Dedifferentiated amniotic fluid mesenchymal stem cell (primary cell): Measurements from ENCODE around the gene BCO1.
"Not testable (repeated sequence)": the region's sequence is repeated elsewhere in the genome, so short reads cannot be mapped to it uniquely, and the experiment has no call there.

ENCODE experiments used
- DNase-seq: peaks from one replicate; pipeline ENCODE4 v3.0.0-alpha.2; 2016; ENCODE audit errors: extremely low spot score

The BCO1 gene

GRCh38 chr16:81238296-81239011, at the start of gene BCO1:
Gene BCO1, plus strand, starts transcription at chr16:81238689. Its CDS starts 220 bp downstream, at chr16:81238909.
- DNase-seq = peak; percentile 71

- no peak for DNase-seq
These were observed 49.3 kb upstream of the BCO1 start for GRCh38 chr16:81189100-81189664.

GRCh38 chr16:81190667-81191066, 47.8 kb upstream of the BCO1 start:
- DNase-seq = peak; percentile 34

GRCh38 chr16:81195885-81196534, 42.5 kb upstream of the BCO1 start:
- DNase-seq = no peak

DNA sequence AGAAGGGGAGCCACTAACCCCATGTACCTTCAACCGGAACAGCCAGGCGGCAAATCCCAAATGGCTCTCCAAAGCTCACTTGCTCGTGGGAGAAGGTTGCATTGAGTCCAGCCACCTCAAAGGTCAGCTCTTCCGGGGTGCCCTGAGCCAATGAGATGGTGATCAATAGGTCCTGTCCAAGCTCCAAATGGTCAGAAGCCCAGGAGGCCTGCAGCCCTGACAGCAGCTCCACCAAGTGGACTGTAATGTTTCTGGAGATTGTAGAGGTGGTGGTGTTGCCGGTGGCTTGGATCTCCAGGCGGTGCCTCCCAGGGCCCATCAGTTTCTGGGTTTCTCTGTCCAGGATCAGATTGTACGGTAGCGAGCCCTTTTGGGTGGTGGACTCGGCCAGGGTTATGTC, 39.9 kb upstream of the BCO1 start:
- no peak for DNase-seq

DNA sequence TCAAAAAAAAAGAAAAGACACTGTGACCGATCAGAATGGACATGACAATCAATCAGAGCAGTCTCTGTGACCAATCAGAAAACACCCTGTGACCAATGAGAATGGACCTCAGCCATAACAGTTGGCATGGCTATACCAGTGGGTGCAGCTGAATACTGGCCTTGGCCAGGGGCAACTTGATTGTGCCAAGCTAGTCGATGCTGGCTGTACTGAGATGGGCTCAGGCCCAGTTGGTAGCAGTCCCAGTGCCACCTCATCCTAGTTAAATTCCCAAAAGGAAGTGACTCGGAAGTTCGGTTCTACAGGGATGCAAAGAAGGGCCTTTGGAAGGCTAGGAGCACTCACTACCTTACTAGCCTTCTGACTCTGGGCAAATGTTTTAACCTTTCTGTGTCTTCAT, 37.2 kb upstream of the BCO1 start:
- DNase-seq = no peak

DNA sequence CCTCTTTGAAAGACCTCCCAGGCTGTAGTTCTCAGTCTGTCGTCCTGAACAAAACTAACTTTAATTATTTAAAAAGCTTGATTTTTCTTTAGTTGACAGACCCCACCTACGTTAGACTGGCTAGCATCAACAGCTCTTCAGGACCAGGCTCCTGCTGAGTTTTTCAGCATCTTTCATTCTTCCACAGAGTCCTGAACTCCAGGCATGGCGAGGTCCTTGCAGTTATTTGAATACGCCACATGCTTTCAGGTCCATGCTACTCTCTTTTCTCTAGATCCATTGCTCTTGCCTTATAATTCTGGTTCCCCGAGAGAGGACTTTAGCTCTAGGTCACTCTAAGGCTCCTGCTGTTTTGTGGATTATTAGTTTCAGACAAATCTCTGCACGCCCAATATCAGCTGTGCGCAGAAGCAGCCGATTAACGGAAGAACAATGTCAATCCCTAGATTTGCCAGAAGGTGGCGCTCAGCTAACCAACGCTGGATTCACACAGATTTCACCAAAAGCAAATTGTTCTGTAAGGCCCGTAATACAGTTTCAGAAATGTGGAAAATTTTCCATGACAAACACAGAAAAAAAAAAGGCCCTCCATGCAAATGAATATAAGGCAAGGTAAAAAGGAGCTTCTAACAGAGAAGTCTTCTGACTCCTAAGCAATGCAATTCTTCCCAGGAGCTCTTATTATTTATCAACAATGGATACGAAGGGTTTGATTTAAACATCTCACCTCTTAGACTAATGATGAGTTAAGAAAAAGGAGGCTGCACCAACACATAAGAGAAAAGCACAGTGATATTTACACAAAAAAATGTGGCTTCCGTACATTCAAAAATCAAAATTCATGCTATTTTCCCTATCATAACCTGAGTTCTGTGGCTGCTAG, 33.5 kb upstream of the BCO1 start:
- DNase-seq = peak; percentile 73

- DNase-seq = no peak
These were observed 31.4 kb upstream of the BCO1 start for GRCh38 chr16:81207076-81207475.

DNA sequence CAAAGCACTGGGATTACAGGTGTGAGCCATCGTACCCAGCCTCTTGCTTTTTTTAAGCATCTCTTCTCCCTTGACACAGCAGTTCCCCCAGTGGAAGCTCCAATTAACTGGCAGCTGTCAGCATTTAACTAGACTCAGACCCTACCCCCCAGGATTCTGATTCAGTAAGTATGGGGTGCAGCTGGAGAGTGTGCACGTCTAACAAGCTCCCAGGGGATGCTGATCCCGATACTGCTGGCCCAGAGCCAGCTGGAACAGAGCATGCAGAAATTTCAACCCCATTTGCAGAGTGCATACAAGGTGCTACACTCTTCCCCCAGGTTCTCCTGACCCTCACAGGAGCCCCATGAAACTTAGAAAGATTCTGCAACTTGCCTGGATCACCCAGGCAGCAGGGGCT, 27.7 kb upstream of the BCO1 start:
- no peak for DNase-seq

DNA sequence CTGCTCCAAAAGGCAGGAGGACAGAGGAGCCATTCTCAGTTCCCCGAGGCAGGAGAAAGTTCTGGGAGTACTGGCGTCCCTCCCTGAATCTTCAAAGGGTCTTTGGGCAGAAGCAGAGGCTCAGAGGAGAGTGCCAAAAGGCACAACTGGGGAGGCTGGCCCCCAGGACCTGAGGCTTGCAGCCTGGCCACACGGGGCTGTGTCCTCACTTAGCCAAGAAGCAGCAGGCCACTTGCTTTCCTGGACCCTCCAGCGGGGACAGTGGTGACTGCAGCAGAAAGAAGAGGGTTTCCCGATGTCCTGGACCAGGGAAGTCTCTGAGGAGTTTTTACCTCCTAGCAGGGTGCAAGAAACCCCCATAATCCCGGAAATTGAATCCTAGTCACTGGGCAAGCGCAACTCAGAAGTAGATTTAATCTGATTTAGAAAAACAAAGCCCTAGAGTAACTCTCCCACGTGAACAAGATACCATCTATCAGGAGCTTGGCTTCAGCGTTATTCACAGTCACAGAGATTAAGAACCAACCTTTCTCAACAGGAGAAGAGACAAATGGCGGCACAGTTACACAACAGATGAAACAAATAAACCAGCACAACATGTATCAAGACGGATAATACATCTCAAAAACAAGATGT, 25.5 kb upstream of the BCO1 start:
- no peak for DNase-seq

DNA sequence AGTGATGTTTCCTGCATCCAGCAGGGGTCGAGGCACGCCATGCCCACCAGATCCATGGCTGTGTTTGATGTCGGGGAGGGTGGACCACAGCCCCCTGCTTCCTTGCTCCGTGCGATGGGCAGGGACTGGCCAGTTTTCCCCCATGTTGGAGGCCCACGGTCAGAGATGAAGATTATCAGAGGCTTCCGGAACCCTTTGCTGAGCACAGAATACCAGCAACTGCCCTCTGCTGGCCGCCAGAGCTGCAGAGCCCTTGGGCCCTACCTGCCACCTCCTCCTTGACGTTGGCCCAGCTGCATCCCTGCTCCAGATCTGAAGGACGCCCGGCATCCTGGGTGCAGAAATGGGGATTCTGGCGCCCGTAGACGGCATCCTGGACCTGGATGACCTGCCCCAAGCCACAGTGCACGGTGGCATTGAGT, 23.7 kb upstream of the BCO1 start:
- no peak for DNase-seq

GRCh38 chr16:81216114-81216513, 22.4 kb upstream of the BCO1 start:
- DNase-seq = no peak

GRCh38 chr16:81216706-81217105, 21.8 kb upstream of the BCO1 start:
- no peak for DNase-seq

GRCh38 chr16:81219151-81219550, 19.3 kb upstream of the BCO1 start:
- no peak for DNase-seq

DNA sequence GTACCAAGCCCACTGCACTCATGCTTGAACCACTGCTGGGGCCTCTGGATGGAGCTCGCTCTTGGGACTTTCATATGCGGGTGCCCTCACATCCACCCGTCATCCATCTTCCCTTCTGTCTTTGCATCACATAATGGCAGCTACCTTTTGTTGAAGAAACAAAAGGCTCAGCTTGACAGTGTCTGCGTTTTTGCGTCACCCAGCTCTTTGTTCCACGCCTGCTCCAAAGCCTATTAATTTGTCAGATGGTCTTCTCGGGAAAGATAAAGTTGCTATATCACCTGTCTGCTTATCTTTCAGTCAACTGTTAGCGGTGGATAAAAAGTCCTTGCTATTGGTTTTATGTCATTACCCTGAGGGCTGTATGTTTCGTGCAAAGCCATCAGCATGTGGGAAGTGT, 18.1 kb upstream of the BCO1 start:
- no peak for DNase-seq

DNA sequence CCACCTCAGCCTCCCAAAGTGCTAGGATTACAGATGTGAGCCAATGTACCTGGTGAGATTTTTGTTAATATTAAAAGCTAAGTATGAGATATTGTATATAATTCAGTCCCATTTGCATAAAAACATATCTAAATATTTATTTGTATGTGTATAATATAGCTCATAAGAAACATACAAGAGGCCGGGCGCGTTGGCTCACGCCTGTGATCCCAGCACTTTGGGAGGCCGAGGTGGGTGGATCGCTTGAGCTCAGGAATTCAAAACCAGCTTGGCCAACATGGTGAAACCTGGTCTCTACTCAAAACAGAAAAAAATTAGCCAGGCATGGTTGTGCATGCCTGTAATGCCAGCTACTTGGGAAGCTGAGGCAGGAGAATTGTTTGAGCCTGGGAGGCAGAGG, 16.8 kb upstream of the BCO1 start:
- no peak for DNase-seq

DNA sequence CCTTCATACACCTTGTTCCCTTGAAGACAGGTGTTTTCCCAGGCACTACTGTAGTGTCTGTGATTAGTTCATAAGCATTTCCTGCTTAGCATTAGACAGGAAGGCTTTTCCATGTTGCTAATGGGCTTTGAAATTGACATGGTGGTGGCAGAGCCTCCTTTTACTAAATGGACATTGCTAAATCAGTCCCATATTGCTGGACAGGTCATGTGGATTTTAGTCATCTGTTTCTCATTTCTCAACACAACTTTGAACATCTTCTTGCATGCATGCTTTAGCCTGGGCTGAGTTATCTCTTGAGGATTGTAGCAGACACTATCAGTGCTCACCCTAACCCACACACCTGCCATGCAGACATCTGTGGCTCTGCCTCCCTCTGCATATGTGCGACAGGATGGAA, 13.7 kb upstream of the BCO1 start:
- no peak for DNase-seq

- not testable (repeated sequence) for DNase-seq
These were observed 12.8 kb upstream of the BCO1 start for GRCh38 chr16:81225697-81226096.

GRCh38 chr16:81227785-81228184, 10.7 kb upstream of the BCO1 start:
- DNase-seq = no peak

GRCh38 chr16:81229811-81230210, 8.7 kb upstream of the BCO1 start:
- no peak for DNase-seq

- no peak for DNase-seq
These were observed 7.5 kb upstream of the BCO1 start for GRCh38 chr16:81231014-81231413.
